Fibroblast of pulmonary artery (primary cell): ENCODE measurements around the gene STIMATE.

Experiments used
- DNase-seq: peaks from one replicate; pipeline ENCODE4 v3.0.0-alpha.2; 2010; ENCODE audit warnings: low read depth
- H3K4me3 ChIP-seq: replicated peaks from 2 replicates; pipeline ENCODE4 v1.5.1; 2011; ENCODE audit warnings: low read depth, mild to moderate bottlenecking, control low read depth, low read length, moderate library complexity
- CTCF ChIP-seq: IDR thresholded peaks from 2 replicates; pipeline ENCODE4 v1.5.1; 2011; ENCODE audit warnings: mild to moderate bottlenecking, control low read depth, low read length, inconsistent platforms; ENCODE audit errors: missing control alignments

STIMATE gene

DNA sequence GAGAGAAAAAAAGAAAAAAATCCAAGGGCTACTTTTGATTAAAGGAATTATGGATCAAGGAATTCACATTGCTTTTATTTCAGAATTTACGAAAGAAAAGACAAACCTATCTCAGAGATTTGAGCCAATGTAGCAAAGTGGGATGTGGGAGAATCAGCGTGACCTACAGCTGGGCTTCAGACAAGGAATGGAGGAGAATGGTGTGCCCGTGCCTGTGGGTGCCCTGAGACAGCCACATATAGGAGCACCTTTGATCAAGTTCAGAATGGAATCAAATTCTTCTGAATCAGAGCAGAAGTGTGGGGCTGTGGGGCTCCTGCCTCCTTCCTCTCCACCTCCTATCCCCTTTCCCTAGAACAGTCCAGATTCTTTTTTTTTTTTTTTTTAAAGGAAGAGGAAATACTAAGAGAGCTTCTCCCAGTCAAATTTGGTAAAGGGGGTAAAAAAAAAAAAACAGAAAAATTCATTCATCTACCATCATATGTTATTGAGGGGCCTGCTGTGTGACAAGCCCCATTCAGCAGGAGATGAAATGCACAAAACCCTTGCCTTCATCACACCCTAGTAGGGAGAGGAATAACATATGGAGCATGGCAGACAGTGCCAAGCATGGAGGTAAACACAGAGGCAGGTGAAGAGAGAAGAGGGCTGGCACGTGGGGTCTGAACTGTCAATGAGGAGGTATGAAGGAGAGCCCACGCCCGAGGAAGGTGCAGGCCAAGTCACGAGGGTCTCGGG, 37.5 kb downstream of the STIMATE start:
- DNase-seq: no peak
- TF ChIP-seq CTCF: no peak
- no peak overlapping the region for H3K4me3 ChIP-seq

GRCh38 chr3:52857864-52858263, 39.5 kb downstream of the STIMATE start:
- DNase-seq: no peak
- TF ChIP-seq CTCF: no peak
- no peak overlapping the region for H3K4me3 ChIP-seq

DNA sequence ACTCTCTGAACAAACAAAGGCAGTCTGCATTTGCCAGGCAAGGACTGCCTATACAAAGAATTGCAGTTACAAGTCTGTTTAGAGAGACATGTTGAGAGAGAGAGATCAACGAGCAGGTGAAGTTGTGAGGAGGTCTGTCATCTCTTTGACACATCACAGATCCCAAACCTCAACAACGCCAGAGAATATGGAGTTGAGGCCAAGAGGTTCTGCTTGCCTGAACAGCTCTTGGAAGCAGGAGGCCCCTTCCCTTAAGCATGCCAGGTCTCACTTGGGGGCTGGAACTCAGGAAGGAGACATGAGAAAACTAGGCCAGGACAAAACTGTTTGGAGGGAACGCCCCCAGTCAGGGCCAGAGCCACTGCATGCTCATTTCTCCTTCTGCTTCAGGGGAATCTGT, 40.2 kb downstream of the STIMATE start:
- no peak for TF ChIP-seq CTCF
- no peak for DNase-seq
- no peak overlapping the region for H3K4me3 ChIP-seq

DNA sequence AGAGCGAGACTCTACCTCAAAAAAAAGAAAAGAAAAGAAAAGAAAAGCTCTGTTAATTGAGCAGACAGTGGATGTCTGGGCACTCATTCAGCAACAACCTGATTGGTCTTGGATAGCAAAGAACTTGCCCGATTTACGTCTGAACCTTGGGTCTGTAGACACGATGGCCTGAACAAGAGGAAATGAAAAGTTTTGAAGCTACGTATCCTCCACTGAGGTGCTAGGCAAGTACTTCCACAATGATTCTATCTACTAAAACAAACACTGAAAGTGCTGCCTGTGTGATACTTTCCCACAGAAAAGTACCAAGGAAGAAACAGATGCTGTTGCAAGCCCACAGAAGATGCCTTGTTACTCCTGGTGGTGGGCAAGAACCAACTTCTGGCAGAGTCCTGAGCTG, 40.7 kb downstream of the STIMATE start:
- no peak overlapping the region for H3K4me3 ChIP-seq
- no peak for DNase-seq
- no peak for TF ChIP-seq CTCF

DNA sequence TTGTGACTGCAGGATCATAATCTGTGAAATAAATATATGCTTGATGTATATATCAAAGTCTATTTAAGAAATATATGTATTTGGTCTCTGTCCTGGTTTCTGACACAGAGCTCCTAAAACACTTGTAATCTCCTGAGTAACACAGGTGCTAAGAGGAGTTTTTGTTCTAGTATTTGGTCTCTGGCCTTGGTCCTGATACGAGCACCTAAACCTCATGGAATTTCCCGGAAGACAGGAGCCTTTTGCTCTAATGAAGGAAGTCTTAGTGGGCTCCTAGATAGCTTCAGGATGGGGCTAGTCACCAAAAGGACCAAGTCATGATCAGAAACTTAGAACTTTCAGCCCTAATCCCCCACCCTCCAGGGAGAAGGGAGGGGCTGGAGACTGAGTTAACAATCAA, 43.3 kb downstream of the STIMATE start:
- no peak for DNase-seq
- no peak for TF ChIP-seq CTCF

GRCh38 chr3:52852419-52852818, 44.9 kb downstream of the STIMATE start:
- no peak overlapping the region for H3K4me3 ChIP-seq
- DNase-seq: no peak
- TF ChIP-seq CTCF: no peak

More for the DNA sequence above, 43.3 kb downstream of the STIMATE start:
- H3K4me3 ChIP-seq: no peak overlapping the region

DNA sequence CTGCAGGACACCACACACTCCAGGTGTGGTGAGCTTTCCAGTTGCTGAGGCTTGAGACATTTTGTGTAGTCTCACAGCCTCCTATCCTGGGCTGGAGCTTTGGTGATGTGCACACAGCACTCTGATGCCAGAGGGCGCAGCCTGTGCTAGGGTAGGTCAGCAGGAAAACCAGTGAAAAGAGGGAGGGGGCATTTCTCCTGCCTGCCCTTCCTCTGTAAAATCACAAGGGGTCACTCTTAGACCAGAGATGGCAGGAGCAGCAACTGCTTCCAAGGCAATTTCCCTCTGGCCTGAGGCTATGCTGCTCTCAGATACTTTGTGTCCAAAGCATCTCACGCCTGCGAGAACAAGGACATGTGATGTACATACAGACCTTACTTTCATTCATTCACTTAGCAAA, 46.0 kb downstream of the STIMATE start:
- TF ChIP-seq CTCF: peak; percentile 49
- no peak overlapping the region for H3K4me3 ChIP-seq
- DNase-seq: peak; percentile 56
